Type B pancreatic cell (in vitro differentiated cells): ENCODE data around the gene TBX4. TPM values are rescaled to one million over a fixed set of nuclear protein-coding genes. Genes with fewer than 3 reads are reported as not detected.

Experiments used
- DNase-seq: peaks from one replicate; pipeline ENCODE4 v3.0.0; 2021; ENCODE audit warnings: mixed read lengths; ENCODE audit not compliant: unreplicated experiment; ENCODE audit errors: extremely low spot score
- H3K27ac Mint-ChIP-seq: 2 replicates; pipeline ENCODE4 v1.8.0; 2021; ENCODE audit warnings: mild to moderate bottlenecking, mixed read lengths
- H3K27me3 Mint-ChIP-seq: 2 replicates; pipeline ENCODE4 v1.8.0; 2021; ENCODE audit warnings: mixed read lengths
- H3K36me3 Mint-ChIP-seq: 2 replicates; pipeline ENCODE4 v1.8.0; 2021; ENCODE audit warnings: mixed read lengths
- H3K4me1 Mint-ChIP-seq: one replicate; pipeline ENCODE4 v1.8.0; 2021; ENCODE audit warnings: mixed read lengths; ENCODE audit not compliant: unreplicated experiment
- H3K4me3 Mint-ChIP-seq: 2 replicates; pipeline ENCODE4 v1.8.0; 2021; ENCODE audit warnings: mild to moderate bottlenecking, mixed read lengths
- H3K9me3 Mint-ChIP-seq: 2 replicates; pipeline ENCODE4 v1.8.0; 2021; ENCODE audit warnings: mixed read lengths
- CTCF ChIP-seq: fragments of 200-600 bp; sonication (generic); conservative IDR thresholded peaks from 2 replicates; pipeline ENCODE4 v1.5.0; 2021; ENCODE audit warnings: antibody characterized with exemption, mild to moderate bottlenecking
- long read RNA-seq: library from polyadenylated mRNA; unstranded; transcript quantifications from one replicate; pipeline ENCODE4 v2.0.0, GENCODE V29; 2020
- total RNA-seq: library from RNA; stranded (reverse); gene quantifications from 2 replicates; pipeline ENCODE4 v1.2.1, GENCODE V29; 2021; ENCODE audit warnings: low replicate concordance

TBX4 gene
- total RNA-seq: 0.45 and 1.8 TPM in 2 replicates
- long read RNA-seq: 0 reads

DNA sequence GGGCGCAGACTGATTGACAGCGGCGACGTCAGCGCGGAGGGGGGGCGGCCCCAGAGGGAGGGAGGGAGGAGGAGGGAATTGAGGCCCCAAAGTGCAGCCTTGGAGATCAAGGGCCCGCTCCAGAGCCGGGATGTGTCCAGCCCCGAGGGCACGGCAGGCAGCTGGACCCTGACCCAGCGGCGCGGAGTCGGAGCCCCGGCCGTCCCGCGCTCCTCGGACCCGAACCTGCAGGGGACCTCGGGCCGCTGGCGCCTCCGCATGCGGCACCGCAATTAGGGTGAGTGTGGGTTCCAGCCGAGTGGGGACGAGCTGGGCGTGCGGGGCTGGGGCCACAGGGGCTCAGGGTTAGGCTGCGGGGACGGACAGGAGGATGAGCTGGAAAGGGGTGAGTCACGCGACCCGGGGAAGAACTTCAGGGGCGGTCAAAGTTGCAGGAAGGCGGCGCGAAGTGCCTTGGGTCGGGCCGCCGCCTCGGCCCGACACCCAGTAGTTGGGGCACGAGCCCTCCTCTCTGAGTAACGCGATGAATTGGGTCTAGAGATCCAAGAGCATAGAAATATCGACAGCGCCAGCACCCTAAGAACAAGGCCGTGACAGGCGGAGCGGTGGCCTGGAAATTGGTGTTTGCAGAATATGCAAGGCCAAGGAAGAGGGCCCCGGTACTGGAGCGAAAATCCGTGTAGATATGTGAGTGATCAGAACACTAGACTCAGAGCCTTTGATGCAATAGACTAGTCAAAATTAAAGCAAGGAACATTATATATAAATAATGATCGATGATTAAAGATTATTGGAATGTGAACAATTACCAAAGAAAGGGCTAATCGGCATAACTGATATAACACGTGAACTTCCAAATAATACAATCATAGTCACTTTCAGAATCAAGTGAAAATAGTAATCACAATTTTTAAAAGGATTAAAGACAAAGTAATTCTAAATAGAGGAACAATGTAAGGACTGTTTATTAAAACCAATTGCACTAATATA is at the start of gene TBX4:
TBX4 (plus strand) TSS at position 122 of the 990 bp plus-strand sequence. CDS start 4,069 bp downstream, outside the sequence.
- no peaks in the 10 kb centered on the region for H3K36me3 Mint-ChIP-seq
- peaks cover 81% of the 10 kb centered on the region for H3K27me3 Mint-ChIP-seq
- no peak for TF ChIP-seq CTCF
- H3K4me3 Mint-ChIP-seq: peak within 1 kb of the TSS; percentile 78
- DNase-seq: no peak
- H3K9me3 Mint-ChIP-seq: no peaks in the 10 kb centered on the region
- no peak within 1 kb of the TSS for H3K27ac Mint-ChIP-seq
- H3K4me1 Mint-ChIP-seq: peaks cover 11% of the 10 kb centered on the region

- H3K27ac Mint-ChIP-seq: peak overlapping the region; percentile 74
- H3K4me1 Mint-ChIP-seq: peaks cover 18% of the 10 kb centered on the region
- peak overlapping the region; percentile 79 for H3K4me3 Mint-ChIP-seq
- H3K9me3 Mint-ChIP-seq: no peaks in the 10 kb centered on the region
- peaks cover 69% of the 10 kb centered on the region for H3K27me3 Mint-ChIP-seq
- H3K36me3 Mint-ChIP-seq: peaks cover 12% of the 10 kb centered on the region
- no peak for DNase-seq
- no peak for TF ChIP-seq CTCF
Measured at GRCh38 chr17:61402978-61403800, 49.0 kb upstream of the TBX4 start.

GRCh38 chr17:61403801-61404662 is 48.2 kb upstream of the TBX4 start:
- peaks cover 16% of the 10 kb centered on the region for H3K36me3 Mint-ChIP-seq
- no peak for DNase-seq
- peak overlapping the region; percentile 58 for H3K27ac Mint-ChIP-seq
- H3K27me3 Mint-ChIP-seq: peaks cover 70% of the 10 kb centered on the region
- H3K9me3 Mint-ChIP-seq: no peaks in the 10 kb centered on the region
- TF ChIP-seq CTCF: no peak
- peaks cover 23% of the 10 kb centered on the region for H3K4me1 Mint-ChIP-seq
- peak overlapping the region; percentile 79 for H3K4me3 Mint-ChIP-seq

- TF ChIP-seq CTCF: no peak
- Mint-ChIP-seq H3K27ac (no peak overlapping the region), H3K4me3 (no peak overlapping the region), H3K36me3 (peaks cover 16% of the 10 kb centered on the region), H3K27me3 (peaks cover 73% of the 10 kb centered on the region), H3K9me3 (no peaks in the 10 kb centered on the region), H3K4me1 (peaks cover 23% of the 10 kb centered on the region)
- no peak for DNase-seq
Measured at GRCh38 chr17:61404663-61404912, 47.6 kb upstream of the TBX4 start.
